ENCODE measurements around the gene ANGPTL8. TPM values are rescaled to one million over a fixed set of nuclear protein-coding genes. Genes with fewer than 3 reads are reported as not detected.
A peak's percentile ranks its signal among the peaks of the same experiment; 100 is the strongest.

The ANGPTL8 gene
- total and polyA plus RNA-seq, 10 of the 15 experiments (the other 5 are each of a cell fraction or from before 2014, with no cell fraction given): not detected

- no peak for TF ChIP-seq DPF2 (IDR thresholded peaks at IDR 0.05)
Observed at GRCh38 chr19:11195681-11196080, 43.7 kb upstream of the ANGPTL8 start (continued).

GRCh38 chr19:11196406-11197287, 42.8 kb upstream of the ANGPTL8 start:
- Histone ChIP-seq H3K9me3 (replicated peaks; ENCODE audit: control insufficient read depth, insufficient read depth, low read length) (no peaks in the 10 kb centered on the region; the same call in 2 of the 3 replicates), H3K36me3 (ENCODE audit: control insufficient read depth in 2 of 2, insufficient read depth in 2 of 2, low read length in 1 of 2) (no peaks in the 10 kb centered on the region; a peak in 1 of 4 replicates), H4K20me1 (ENCODE audit: control insufficient read depth, insufficient read depth) (no peaks in the 10 kb centered on the region), H3K27ac (ENCODE audit: control insufficient read depth, insufficient read depth) (peak overlapping the region; percentile 42), H3K4me3 (peak overlapping the region; percentile 97), H3K27me3 (replicated peaks in 1 of 2; ENCODE audit: control insufficient read depth in 2 of 2, insufficient read depth in 2 of 2, low read length in 1 of 2) (no peaks in the 10 kb centered on the region), H3K79me2 (ENCODE audit: control insufficient read depth, insufficient read depth, low read length) (peaks cover 3% of the 10 kb centered on the region), H2AFZ (ENCODE audit: control insufficient read depth, low read depth, low read length) (peak overlapping the region; percentile 82), H3K4me1 (ENCODE audit: control insufficient read depth, insufficient read depth, low read length) (peaks cover 16% of the 10 kb centered on the region), H3K9ac (ENCODE audit: control insufficient read depth, insufficient read depth, low read length) (peak overlapping the region; percentile 49; the same call in 1 of the 2 replicates), H3K4me2 (ENCODE audit: control insufficient read depth, insufficient read depth) (peak overlapping the region; percentile 77)
- intact Hi-C loops (cut with micrococcal nuclease; ENCODE audit: unreplicated experiment): loop anchor here (2.0 kb wide), 1 partner anchor 42 kb away; the partner anchor contains the start of gene SPC24
- ChIA-PET POLR2A (no interaction called here), CTCF (no interaction called here), SMC1A (ENCODE audit: uncharacterized antibody, unreplicated experiment) (no interaction called here), RAD21 (ENCODE audit: unreplicated experiment) (no interaction called here)
- in situ Hi-C loops (cut with MboI): no loop called here
- no peak for FAIRE-seq
- no TSS peak for BruUV-seq (replicated peaks)
- DNase-seq (ENCODE audit: low read depth, low spot score): no peak
- ATAC-seq: peak; percentile 31
- TF ChIP-seq YY1 (IDR thresholded peaks at IDR 0.05; ENCODE audit: low read depth, low read length): peak; percentile 14; the same call in 1 of the 2 replicates
- no peak for TF ChIP-seq MTA3 (IDR thresholded peaks at IDR 0.05; ENCODE audit: borderline replicate concordance, low read length)
- 14% methylated on average over 34 of the region's 47 CpGs for WGBS (ENCODE audit: insufficient coverage, insufficient replicate concordance, low lambda C conversion rate, missing lambda C conversion rate)

All from GM12878 (cell line).